SK-N-SH (cell line): ENCODE data around the gene PRR15L.

Experiments
- EP300 ChIP-seq, 2 experiments: IDR thresholded peaks; 2 replicates each; pipeline versions ENCODE4 v1.4.0 to v1.6.1; 2012; ENCODE audit warnings: borderline replicate concordance in 1 of 2, low read depth in 1 of 2, low read length in 1 of 2
- YY1 ChIP-seq: IDR thresholded peaks from 2 replicates; pipeline ENCODE4 v1.4.0; 2012; ENCODE audit warnings: low read depth, mild to moderate bottlenecking
- TF ChIP-seq, protein P1 (sequence below): fragments of 200-600 bp; sonication (generic); IDR thresholded peaks from 2 replicates; pipeline ENCODE4 v1.6.1; 2017; ENCODE audit warnings: antibody characterized with exemption, mild to moderate bottlenecking, moderate library complexity

DNA sequence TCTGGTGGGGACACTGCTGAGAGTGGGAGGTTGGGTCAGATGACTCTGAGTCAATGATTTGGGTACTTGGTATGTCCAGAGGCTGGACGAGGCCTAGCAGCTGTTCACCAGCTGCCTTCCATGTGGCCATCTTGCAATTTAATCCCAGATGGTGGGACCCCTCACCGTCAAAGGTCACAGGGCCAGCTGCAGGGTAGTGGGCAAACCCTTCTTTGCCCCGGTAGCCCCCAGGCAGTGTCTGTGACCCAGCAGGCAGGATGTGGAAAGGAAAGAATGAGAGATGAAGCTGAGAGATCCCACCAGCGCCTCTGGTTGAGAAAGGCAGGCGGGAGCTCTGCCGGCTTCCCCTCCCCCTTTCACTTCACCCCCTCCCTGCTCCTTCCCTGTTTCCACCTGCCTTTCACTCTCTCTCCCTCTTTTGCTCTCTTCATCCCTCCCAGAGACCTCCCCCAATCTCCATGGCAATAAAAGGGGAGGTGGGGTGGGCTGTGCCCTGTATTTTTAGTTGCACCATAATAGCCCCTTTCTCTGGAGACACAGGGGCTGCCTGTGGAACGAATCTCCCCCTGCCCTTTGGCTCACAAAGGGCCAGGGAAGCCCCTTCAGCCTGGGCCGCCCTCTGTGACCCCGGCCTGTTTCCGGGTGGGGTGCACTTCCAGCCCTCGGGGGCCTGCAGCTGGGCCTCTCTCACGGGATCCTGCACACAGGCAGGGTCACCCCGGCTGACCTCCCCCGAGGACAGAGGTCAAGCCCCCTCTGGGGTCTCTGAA is 33.5 kb upstream of the PRR15L start:
- TF ChIP-seq EP300 (IDR thresholded peaks at IDR 0.05; ENCODE audit: borderline replicate concordance in 1 of 2, low read depth in 1 of 2, low read length in 1 of 2) (peak in 1 of 2 experiments; percentile 72; a peak in 1 of 4 replicates), YY1 (no peak)
- TF ChIP-seq, protein P1, sequence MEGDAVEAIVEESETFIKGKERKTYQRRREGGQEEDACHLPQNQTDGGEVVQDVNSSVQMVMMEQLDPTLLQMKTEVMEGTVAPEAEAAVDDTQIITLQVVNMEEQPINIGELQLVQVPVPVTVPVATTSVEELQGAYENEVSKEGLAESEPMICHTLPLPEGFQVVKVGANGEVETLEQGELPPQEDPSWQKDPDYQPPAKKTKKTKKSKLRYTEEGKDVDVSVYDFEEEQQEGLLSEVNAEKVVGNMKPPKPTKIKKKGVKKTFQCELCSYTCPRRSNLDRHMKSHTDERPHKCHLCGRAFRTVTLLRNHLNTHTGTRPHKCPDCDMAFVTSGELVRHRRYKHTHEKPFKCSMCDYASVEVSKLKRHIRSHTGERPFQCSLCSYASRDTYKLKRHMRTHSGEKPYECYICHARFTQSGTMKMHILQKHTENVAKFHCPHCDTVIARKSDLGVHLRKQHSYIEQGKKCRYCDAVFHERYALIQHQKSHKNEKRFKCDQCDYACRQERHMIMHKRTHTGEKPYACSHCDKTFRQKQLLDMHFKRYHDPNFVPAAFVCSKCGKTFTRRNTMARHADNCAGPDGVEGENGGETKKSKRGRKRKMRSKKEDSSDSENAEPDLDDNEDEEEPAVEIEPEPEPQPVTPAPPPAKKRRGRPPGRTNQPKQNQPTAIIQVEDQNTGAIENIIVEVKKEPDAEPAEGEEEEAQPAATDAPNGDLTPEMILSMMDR = no peak
